Large intestine (tissue), 3 donors: ENCODE results near the gene HYAL1. TPM values are rescaled to one million over a fixed set of nuclear protein-coding genes. Genes with fewer than 3 reads are reported as not detected.
"Not testable (repeated sequence)": the region's sequence is repeated elsewhere in the genome, so short reads cannot be mapped to it uniquely, and the experiment has no call there.

Source experiments
- DNase-seq, 2 donors: peaks; one replicate each; pipeline versions ENCODE4 v3.0.0 to v3.0.0-alpha.2; 2013
- H3K27ac ChIP-seq: one replicate; pipeline ENCODE4 v1.5.1; 2013; ENCODE audit warnings: low read length
- H3K27me3 ChIP-seq: 2 replicates; pipeline ENCODE4 v1.6.1; 2013; ENCODE audit warnings: low read length; ENCODE audit not compliant: control insufficient read depth, insufficient read depth
- H3K36me3 ChIP-seq: 2 replicates; pipeline ENCODE4 v1.6.1; 2013; ENCODE audit warnings: low read length; ENCODE audit not compliant: control insufficient read depth, insufficient read depth
- H3K4me1 ChIP-seq: one replicate; pipeline ENCODE4 v1.6.1; 2013; ENCODE audit warnings: low read length; ENCODE audit not compliant: control insufficient read depth, insufficient read depth
- H3K4me3 ChIP-seq: one replicate; pipeline ENCODE4 v1.5.1; 2013; ENCODE audit warnings: low read length
- H3K9me3 ChIP-seq: one replicate; pipeline ENCODE4 v1.6.1; 2013; ENCODE audit warnings: mild to moderate bottlenecking, low read depth, low read length, moderate library complexity; ENCODE audit not compliant: control insufficient read depth
- WGBS: methylation state at CpG from one replicate; pipeline ENCODE4 v1.1.5; 2013; ENCODE audit warnings: low lambda C conversion rate; ENCODE audit not compliant: insufficient coverage; 5-methylcytosine and 5-hydroxymethylcytosine counted together
- polyA plus RNA-seq: library from polyadenylated mRNA; unstranded; fragments of 120-200 nt; gene quantifications from one replicate; pipeline ENCODE4 v1.2.1, GENCODE V29; 2013

The HYAL1 gene
- polyA plus RNA-seq, 1 donor: 2.1 TPM

DNA sequence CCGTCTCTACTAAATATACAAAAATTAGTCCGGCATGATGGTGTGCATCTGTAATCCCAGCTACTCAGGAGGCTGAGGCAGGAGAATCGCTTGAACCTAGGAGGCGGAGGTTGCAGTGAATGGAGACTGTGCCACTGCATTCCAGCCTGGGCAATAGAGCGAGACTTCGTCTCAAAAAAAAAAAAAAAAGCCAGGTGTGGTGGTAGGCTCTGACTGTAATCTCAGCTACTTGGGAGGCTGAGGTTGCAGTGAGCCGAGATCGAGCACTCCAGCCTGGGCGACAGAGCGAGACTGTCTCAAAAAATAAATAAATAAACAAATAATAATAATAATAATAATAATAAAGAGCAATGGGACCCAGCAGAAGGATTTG is 30.9 kb downstream of the HYAL1 start:
- WGBS: 100% methylated on average over 2 of the region's 10 CpGs
- DNase-seq, H3K27ac ChIP-seq, H3K4me3 ChIP-seq: not testable (repeated sequence)
- peaks cover 33% of the 10 kb centered on the region for H3K27me3 ChIP-seq
- peaks cover 13% of the 10 kb centered on the region for H3K9me3 ChIP-seq
- peaks cover 59% of the 10 kb centered on the region for H3K4me1 ChIP-seq
- peaks cover 33% of the 10 kb centered on the region for H3K36me3 ChIP-seq

DNA sequence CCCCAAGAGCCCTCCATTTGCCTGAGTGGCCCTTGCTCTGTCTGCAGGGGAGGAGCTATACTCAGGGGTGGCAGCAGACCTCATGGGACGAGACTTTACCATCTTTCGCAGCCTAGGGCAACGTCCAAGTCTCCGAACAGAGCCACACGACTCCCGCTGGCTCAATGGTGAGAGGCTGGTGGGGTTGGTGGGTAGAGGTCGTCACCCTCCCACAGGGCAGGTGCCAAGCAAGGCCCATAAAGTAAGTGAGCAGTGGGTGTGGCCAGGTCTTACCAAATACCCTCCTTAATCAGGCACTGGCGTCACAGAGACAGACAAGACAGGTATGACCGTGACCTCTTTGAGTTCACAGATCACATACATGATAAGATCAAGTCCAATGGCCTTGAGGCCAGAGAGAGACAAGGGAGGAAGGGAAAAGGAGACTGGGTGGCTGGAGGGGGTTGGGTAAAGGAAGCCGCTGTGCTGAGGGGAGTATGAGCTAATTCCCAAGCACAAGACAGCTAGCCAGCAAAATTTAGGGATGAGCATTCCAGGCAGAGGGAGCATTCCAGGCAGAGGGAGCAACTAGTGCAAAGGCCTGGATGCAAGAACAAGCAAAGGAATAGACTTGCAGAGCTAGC is 31.9 kb downstream of the HYAL1 start:
- H3K9me3 ChIP-seq: peaks cover 10% of the 10 kb centered on the region
- H3K27me3 ChIP-seq: peaks cover 28% of the 10 kb centered on the region
- peaks cover 25% of the 10 kb centered on the region for H3K36me3 ChIP-seq
- H3K27ac ChIP-seq: peak overlapping the region; percentile 98
- WGBS: no CpG with 5 or more reads among the region's 10 CpGs
- peaks cover 70% of the 10 kb centered on the region for H3K4me1 ChIP-seq
- peak; percentile 91 to 93 for DNase-seq
- H3K4me3 ChIP-seq: peak overlapping the region; percentile 75

GRCh38 chr3:50270422-50271224 is 32.8 kb downstream of the HYAL1 start:
- peaks cover 21% of the 10 kb centered on the region for H3K36me3 ChIP-seq
- no CpG with 5 or more reads among the region's 19 CpGs for WGBS
- DNase-seq: peak in 1 of 2 donors; percentile 41
- H3K27me3 ChIP-seq: peaks cover 22% of the 10 kb centered on the region
- H3K27ac ChIP-seq: peak overlapping the region; percentile 98
- H3K4me1 ChIP-seq: peaks cover 78% of the 10 kb centered on the region
- peak overlapping the region; percentile 75 for H3K4me3 ChIP-seq
- peaks cover 8% of the 10 kb centered on the region for H3K9me3 ChIP-seq

DNA sequence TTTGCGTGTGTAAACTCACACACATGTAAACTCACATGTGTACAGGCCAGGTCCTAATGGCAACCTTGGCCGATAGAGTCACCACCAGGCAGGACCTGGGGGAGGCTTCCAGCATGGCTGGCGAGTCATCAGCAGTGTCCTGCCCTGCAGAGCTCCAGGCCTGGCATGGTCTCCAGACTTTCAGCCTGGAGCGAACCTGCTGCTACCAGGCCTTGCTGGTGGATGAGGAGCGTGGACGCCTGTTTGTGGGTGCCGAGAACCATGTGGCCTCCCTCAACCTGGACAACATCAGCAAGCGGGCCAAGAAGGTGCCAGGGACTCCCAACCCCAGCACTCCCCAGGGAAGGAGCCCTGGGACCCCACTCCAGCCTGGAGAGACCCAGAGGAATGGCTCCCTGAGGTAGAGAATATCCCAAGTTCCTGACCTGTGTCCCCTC is 33.4 kb downstream of the HYAL1 start:
- peak overlapping the region; percentile 98 for H3K27ac ChIP-seq
- peaks cover 84% of the 10 kb centered on the region for H3K4me1 ChIP-seq
- peaks cover 15% of the 10 kb centered on the region for H3K27me3 ChIP-seq
- peak overlapping the region; percentile 75 for H3K4me3 ChIP-seq
- peaks cover 15% of the 10 kb centered on the region for H3K36me3 ChIP-seq
- WGBS: no CpG with 5 or more reads among the region's 8 CpGs
- peaks cover 6% of the 10 kb centered on the region for H3K9me3 ChIP-seq
- DNase-seq: peak in 1 of 2 donors; percentile 45

- no peak for DNase-seq
- Histone ChIP-seq H3K4me1 (peaks cover 89% of the 10 kb centered on the region), H3K4me3 (peak overlapping the region; percentile 75), H3K36me3 (peaks cover 11% of the 10 kb centered on the region), H3K27ac (peak overlapping the region; percentile 98), H3K27me3 (peaks cover 11% of the 10 kb centered on the region), H3K9me3 (peaks cover 6% of the 10 kb centered on the region)
- WGBS: 40% methylated on average over 1 of the region's 4 CpGs
Measured at GRCh38 chr3:50269460-50269859, 33.9 kb downstream of the HYAL1 start.

DNA sequence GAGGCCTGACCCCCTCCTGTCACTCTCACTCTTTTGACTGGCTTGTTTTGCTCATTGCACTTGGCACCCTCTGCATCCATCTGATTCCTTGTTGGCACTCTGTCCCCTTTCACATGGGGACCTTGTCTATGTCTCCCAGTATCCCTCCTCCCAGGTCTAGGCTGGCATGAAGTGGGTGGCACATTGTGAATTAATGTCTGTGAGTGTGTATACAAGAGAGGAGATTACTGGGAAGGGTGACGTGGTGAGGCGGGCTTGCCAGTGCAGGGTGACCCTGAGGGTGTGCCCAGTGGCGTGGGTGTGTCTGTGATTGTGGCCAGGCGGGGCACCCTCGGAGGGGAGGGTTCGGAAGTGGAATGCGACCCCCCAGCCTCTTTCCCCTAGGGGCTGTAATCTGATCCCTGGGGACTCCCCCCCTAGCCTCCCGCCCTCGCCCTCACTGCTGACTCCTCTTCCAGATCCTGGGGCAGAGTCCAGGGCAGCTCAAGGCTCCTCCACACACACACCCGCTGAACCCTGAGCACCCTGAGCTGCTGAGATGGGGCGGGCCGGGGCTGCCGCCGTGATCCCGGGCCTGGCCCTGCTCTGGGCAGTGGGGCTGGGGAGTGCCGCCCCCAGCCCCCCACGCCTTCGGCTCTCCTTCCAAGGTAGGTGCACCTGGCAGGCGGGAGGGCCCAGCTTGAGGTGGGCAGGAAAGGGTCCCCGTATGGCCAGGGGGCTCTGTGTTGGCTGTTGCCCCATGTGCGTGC is 34.5 kb downstream of the HYAL1 start, which contains the start of gene SEMA3B:
TSS of gene SEMA3B (plus strand) at position 445 of the 749 bp plus-strand sequence. CDS start at position 539, 94 bp downstream.
- Histone ChIP-seq H3K4me3 (peak within 1 kb of the TSS; percentile 75), H3K4me1 (peaks cover 90% of the 10 kb centered on the region), H3K9me3 (peaks cover 5% of the 10 kb centered on the region), H3K27me3 (peaks cover 5% of the 10 kb centered on the region), H3K27ac (peak within 1 kb of the TSS; percentile 98), H3K36me3 (peaks cover 5% of the 10 kb centered on the region)
- peak; percentile 94 to 97 for DNase-seq
- WGBS: no CpG with 5 or more reads among the region's 21 CpGs

DNA sequence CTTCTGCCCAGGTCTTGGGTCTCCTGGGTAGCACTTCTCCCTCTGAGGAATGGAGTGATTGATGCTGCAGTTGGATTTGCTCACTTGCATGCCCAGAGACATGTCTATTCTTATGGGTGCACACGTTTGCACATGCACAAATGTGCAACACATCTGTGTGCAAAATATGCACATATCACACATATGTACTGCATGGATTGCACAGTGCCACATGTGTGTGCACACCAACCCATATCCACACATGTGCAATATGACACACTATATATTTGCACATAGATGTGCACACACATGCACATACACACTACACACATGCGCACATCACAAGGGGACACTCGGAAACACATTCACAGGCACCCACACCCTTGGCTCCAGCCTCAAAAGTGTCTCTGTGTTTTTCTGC is 35.1 kb downstream of the HYAL1 start:
- peaks cover 86% of the 10 kb centered on the region for H3K4me1 ChIP-seq
- H3K4me3 ChIP-seq: no peak overlapping the region

DNA sequence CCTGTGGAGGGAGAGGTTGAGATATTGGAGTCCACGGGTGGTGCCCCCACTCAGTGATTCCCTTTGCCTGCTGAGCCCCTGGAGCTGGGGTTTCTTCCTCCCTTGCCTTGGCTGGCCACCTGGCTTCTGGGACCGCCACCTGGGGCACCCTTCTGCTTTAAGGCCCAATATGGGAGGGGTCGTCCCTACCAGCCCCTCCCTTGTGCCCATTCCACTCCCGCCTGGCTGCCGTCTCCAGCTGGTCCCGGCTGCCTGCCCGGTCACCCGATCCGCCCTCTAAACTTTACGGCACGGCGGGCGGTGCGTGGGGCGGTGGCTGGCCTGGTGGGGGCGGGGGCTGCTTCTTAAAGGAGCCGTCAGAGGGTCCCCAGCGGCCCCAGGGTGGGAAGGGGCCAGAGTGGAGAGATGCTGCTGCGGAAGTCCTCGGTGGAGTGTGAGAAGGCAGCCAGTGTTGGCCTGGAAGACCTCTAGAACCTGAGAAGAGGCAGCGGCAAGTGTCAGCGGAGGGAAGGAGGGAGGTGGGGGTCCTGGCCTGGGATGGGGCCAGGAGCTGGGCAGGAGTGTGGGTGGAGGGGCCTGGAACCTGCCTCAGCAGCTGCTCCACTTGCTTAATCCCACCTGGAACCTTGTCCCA is 36.0 kb downstream of the HYAL1 start:
- H3K4me1 ChIP-seq: peaks cover 78% of the 10 kb centered on the region
- DNase-seq: peak in 1 of 2 donors; percentile 74
- peaks cover 2% of the 10 kb centered on the region for H3K36me3 ChIP-seq
- no CpG with 5 or more reads among the region's 22 CpGs for WGBS
- peak overlapping the region; percentile 98 for H3K27ac ChIP-seq
- peak overlapping the region; percentile 46 for H3K4me3 ChIP-seq
- H3K27me3 ChIP-seq: no peaks in the 10 kb centered on the region
- no peaks in the 10 kb centered on the region for H3K9me3 ChIP-seq

More for the DNA sequence above, 35.1 kb downstream of the HYAL1 start:
- H3K27ac ChIP-seq: peak overlapping the region; percentile 98
- H3K27me3 ChIP-seq: peaks cover under 1% of the 10 kb centered on the region
- DNase-seq: peak in 1 of 2 donors; percentile 44
- no CpG with 5 or more reads among the region's 3 CpGs for WGBS
- peaks cover 2% of the 10 kb centered on the region for H3K36me3 ChIP-seq
- no peaks in the 10 kb centered on the region for H3K9me3 ChIP-seq

GRCh38 chr3:50266836-50267235 is 36.5 kb downstream of the HYAL1 start:
- WGBS: no CpG with 5 or more reads among the region's 7 CpGs
- Histone ChIP-seq H3K4me1 (peaks cover 74% of the 10 kb centered on the region), H3K4me3 (peak overlapping the region; percentile 46), H3K9me3 (no peaks in the 10 kb centered on the region), H3K36me3 (peaks cover 1% of the 10 kb centered on the region), H3K27me3 (no peaks in the 10 kb centered on the region), H3K27ac (peak overlapping the region; percentile 98)
- DNase-seq: peak in 1 of 2 donors; percentile 34
